Measurements from ENCODE around the gene SPINK9. TPM values are rescaled to one million over a fixed set of nuclear protein-coding genes. Genes with fewer than 3 reads are reported as not detected.

Gene SPINK9
- total RNA-seq, 4 donors from 2014 or later = not detected

- Histone ChIP-seq H3K4me3 (peak overlapping the region; percentile 74), H3K4me1 (peaks cover 31% of the 10 kb centered on the region), H3K9me3 (no peaks in the 10 kb centered on the region), H3K27ac (peak overlapping the region; percentile 92), H3K36me3 (peaks cover 5% of the 10 kb centered on the region), H3K27me3 (no peaks in the 10 kb centered on the region)
- WGBS = 3% methylated on average over 6 of the region's 6 CpGs
- DNase-seq (ENCODE audit: low spot score in 2 of 2) = no peak
- no peak for TF ChIP-seq EP300 (IDR thresholded peaks at IDR 0.05)
Measured at GRCh38 chr5:148384380-148384737, 49.0 kb downstream of the SPINK9 start.

GRCh38 chr5:148385094-148385493, 49.7 kb downstream of the SPINK9 start:
- Histone ChIP-seq H3K4me1 (peaks cover 31% of the 10 kb centered on the region), H3K27me3 (no peaks in the 10 kb centered on the region), H3K4me3 (no peak overlapping the region), H3K9me3 (no peaks in the 10 kb centered on the region), H3K36me3 (peaks cover 5% of the 10 kb centered on the region), H3K27ac (no peak overlapping the region)
- no peak for DNase-seq (ENCODE audit: low spot score in 2 of 2)
- WGBS = 89% methylated on average over 1 of the region's 1 CpG
- TF ChIP-seq CTCF (IDR thresholded peaks at IDR 0.05) (no peak), EP300 (IDR thresholded peaks at IDR 0.05) (no peak), POLR2A (IDR thresholded peaks at IDR 0.05) (no peak), POLR2AphosphoS5 (IDR thresholded peaks at IDR 0.05) (no peak)

- WGBS = 100% methylated on average over 1 of the region's 1 CpG
- Histone ChIP-seq H3K4me1 (peaks cover 31% of the 10 kb centered on the region), H3K9me3 (no peaks in the 10 kb centered on the region), H3K27ac (no peak overlapping the region), H3K36me3 (peaks cover 5% of the 10 kb centered on the region), H3K27me3 (no peaks in the 10 kb centered on the region), H3K4me3 (no peak overlapping the region)
- DNase-seq (ENCODE audit: low spot score in 2 of 2) = no peak
- TF ChIP-seq POLR2AphosphoS5 (IDR thresholded peaks at IDR 0.05) = no peak
- no peak for TF ChIP-seq POLR2A (IDR thresholded peaks at IDR 0.05)
- TF ChIP-seq EP300 (IDR thresholded peaks at IDR 0.05) = no peak
- TF ChIP-seq CTCF (IDR thresholded peaks at IDR 0.05) = no peak
Measured at GRCh38 chr5:148386041-148386440, 50.7 kb downstream of the SPINK9 start.

GRCh38 chr5:148387325-148387724, 52.0 kb downstream of the SPINK9 start:
- no peak overlapping the region for H3K4me3 ChIP-seq

GRCh38 chr5:148388696-148389095, 53.3 kb downstream of the SPINK9 start:
- WGBS = 63% methylated on average over 1 of the region's 1 CpG
- H3K9me3 ChIP-seq = no peaks in the 10 kb centered on the region
- TF ChIP-seq POLR2AphosphoS5 (IDR thresholded peaks at IDR 0.05) (no peak), EP300 (IDR thresholded peaks at IDR 0.05) (no peak), CTCF (IDR thresholded peaks at IDR 0.05) (no peak), POLR2A (IDR thresholded peaks at IDR 0.05) (no peak)
- H3K27ac ChIP-seq = no peak overlapping the region
- H3K27me3 ChIP-seq = no peaks in the 10 kb centered on the region
- no peak for DNase-seq (ENCODE audit: low spot score in 2 of 2)
- no peak overlapping the region for H3K4me3 ChIP-seq
- H3K4me1 ChIP-seq = peaks cover 34% of the 10 kb centered on the region
- peaks cover 5% of the 10 kb centered on the region for H3K36me3 ChIP-seq

More at GRCh38 chr5:148387325-148387724, 52.0 kb downstream of the SPINK9 start:
- H3K4me1 ChIP-seq = peaks cover 35% of the 10 kb centered on the region
- H3K36me3 ChIP-seq = peaks cover 5% of the 10 kb centered on the region
- no peak for DNase-seq (ENCODE audit: low spot score in 2 of 2)
- no peaks in the 10 kb centered on the region for H3K9me3 ChIP-seq
- H3K27me3 ChIP-seq = no peaks in the 10 kb centered on the region
- 52% methylated on average over 3 of the region's 3 CpGs for WGBS
- no peak for TF ChIP-seq POLR2AphosphoS5 (IDR thresholded peaks at IDR 0.05)
- TF ChIP-seq POLR2A (IDR thresholded peaks at IDR 0.05) = no peak
- no peak for TF ChIP-seq CTCF (IDR thresholded peaks at IDR 0.05)
- no peak for TF ChIP-seq EP300 (IDR thresholded peaks at IDR 0.05)
- no peak overlapping the region for H3K27ac ChIP-seq

Other genes with a start within 250 kb of the SPINK9 start
- gene SPINK14, start 167.0 kb upstream of the SPINK9 start, total RNA-seq = not detected
- 1 to 10 TPM in 1 of 4 donors, not detected in 3; 2.3 TPM for gene SPINK6, start 132.5 kb upstream of the SPINK9 start, total RNA-seq
- not detected for gene MARCOL, start 97.0 kb upstream of the SPINK9 start, total RNA-seq
- under 1 TPM in 1 of 4 donors, not detected in 3; 0.55 TPM for gene SPINK13, start 66.8 kb upstream of the SPINK9 start, total RNA-seq
- 10 to 100 TPM in 2 of 4 donors, 1 to 10 TPM in 1, not detected in 1; 4.8 to 86.5 (median 22.9) TPM for gene SPINK7, start 23.1 kb upstream of the SPINK9 start, total RNA-seq
- 10 to 100 TPM; 18.2 to 98.8 (median 33.1) TPM for gene FBXO38, start 48.4 kb downstream of the SPINK9 start, total RNA-seq

All from suprapubic skin (tissue), 4 donors.